ENCODE results near the gene EN2. TPM values are rescaled to one million over a fixed set of nuclear protein-coding genes. Genes with fewer than 3 reads are reported as not detected.

The EN2 gene
- total RNA-seq, 2 experiments from 2014 or later = not detected

DNA sequence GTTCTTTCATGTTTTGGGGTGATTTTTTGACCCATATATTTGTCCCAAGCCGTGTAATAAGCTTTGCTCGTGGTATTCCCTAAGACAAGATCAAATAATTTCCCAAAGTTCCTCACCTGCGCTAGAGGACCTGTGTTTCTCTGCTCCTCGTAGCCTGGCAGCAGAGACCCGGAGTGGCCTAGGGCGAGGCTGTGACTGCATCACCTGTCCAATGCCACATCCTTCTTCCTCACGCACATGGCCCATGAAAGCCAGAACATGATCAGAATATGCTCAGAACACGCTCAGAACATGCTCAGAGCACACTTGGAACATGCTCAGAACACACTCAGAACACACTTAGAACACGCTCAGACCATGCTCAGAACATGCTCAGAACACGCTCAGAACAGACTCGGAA lies 23.8 kb downstream of the EN2 start:
- Histone ChIP-seq H3K36me3 (ENCODE audit: insufficient read depth, low read length) (no peaks in the 10 kb centered on the region), H3K9me3 (ENCODE audit: control insufficient read depth in 1 of 2, insufficient read depth in 1 of 2, low read length in 2 of 2) (peaks cover 0 to 6% of the 10 kb centered on the region in 2 experiments), H3K27me3 (ENCODE audit: control insufficient read depth in 1 of 2, insufficient read depth in 2 of 2, low read length in 2 of 2) (peaks cover 5 to 23% of the 10 kb centered on the region in 2 experiments), H3K4me1 (ENCODE audit: insufficient read depth, low read length) (no peaks in the 10 kb centered on the region), H3K4me3 (ENCODE audit: low read length) (no peak overlapping the region), H3K27ac (ENCODE audit: low read depth in 1 of 2, low read length in 2 of 2) (no peak overlapping the region)
- intact Hi-C loops (cut with DNase I, micrococcal nuclease) = no loop called here
- TF ChIP-seq, protein P1, sequence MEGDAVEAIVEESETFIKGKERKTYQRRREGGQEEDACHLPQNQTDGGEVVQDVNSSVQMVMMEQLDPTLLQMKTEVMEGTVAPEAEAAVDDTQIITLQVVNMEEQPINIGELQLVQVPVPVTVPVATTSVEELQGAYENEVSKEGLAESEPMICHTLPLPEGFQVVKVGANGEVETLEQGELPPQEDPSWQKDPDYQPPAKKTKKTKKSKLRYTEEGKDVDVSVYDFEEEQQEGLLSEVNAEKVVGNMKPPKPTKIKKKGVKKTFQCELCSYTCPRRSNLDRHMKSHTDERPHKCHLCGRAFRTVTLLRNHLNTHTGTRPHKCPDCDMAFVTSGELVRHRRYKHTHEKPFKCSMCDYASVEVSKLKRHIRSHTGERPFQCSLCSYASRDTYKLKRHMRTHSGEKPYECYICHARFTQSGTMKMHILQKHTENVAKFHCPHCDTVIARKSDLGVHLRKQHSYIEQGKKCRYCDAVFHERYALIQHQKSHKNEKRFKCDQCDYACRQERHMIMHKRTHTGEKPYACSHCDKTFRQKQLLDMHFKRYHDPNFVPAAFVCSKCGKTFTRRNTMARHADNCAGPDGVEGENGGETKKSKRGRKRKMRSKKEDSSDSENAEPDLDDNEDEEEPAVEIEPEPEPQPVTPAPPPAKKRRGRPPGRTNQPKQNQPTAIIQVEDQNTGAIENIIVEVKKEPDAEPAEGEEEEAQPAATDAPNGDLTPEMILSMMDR (IDR thresholded peaks at IDR 0.05) = no peak
- POLR2A ChIA-PET = no interaction called here
- H3K27me3 Mint-ChIP-seq = peaks cover 56% of the 10 kb centered on the region
- H3K4me3 Mint-ChIP-seq = no peak overlapping the region
- peaks cover 10% of the 10 kb centered on the region for H3K4me1 Mint-ChIP-seq (ENCODE audit: low read depth)
- ATAC-seq (ENCODE audit: poor library complexity) = no peak
- no peaks in the 10 kb centered on the region for H3K9me3 Mint-ChIP-seq
- no peak overlapping the region for H3K27ac Mint-ChIP-seq
- DNase-seq = no peak
- CTCF ChIA-PET = no interaction called here
- H3K36me3 Mint-ChIP-seq (ENCODE audit: low read depth) = no peaks in the 10 kb centered on the region

DNA sequence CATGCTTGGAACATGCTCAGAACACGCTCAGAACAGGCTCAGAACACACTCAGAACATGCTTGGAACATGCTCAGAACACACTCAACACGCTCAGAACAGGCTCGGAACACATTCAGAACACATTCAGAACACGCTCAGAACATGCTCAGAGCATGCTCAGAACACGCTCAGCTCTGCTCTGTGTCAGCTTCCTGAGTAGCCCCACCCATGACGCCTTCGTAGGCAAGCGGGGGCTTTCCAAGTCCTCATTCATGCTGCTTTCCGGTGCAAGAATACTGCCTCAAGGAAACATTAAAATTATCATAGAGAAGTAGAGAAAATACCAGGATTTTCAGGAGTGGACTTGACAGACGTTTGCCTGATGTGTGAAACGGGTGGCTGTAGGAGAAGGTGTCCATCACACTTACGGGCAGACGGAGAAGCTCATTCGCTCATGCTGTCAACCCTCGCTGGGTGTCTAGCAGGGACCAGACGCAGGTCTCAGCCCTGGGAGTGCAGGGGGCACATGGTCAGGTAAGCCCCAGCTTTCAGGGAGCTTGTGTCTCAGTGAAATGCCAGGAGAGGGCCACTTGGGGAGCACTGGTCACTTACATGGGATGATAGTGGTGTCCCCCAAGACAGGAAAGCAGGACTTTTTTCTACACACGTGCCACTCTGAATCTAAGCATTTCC lies 24.7 kb downstream of the EN2 start:
- Histone ChIP-seq H3K27ac (ENCODE audit: low read depth in 1 of 2, low read length in 2 of 2) (no peak overlapping the region), H3K4me1 (ENCODE audit: insufficient read depth, low read length) (no peaks in the 10 kb centered on the region), H3K27me3 (ENCODE audit: control insufficient read depth in 1 of 2, insufficient read depth in 2 of 2, low read length in 2 of 2) (peaks cover 4 to 18% of the 10 kb centered on the region in 2 experiments)

DNA sequence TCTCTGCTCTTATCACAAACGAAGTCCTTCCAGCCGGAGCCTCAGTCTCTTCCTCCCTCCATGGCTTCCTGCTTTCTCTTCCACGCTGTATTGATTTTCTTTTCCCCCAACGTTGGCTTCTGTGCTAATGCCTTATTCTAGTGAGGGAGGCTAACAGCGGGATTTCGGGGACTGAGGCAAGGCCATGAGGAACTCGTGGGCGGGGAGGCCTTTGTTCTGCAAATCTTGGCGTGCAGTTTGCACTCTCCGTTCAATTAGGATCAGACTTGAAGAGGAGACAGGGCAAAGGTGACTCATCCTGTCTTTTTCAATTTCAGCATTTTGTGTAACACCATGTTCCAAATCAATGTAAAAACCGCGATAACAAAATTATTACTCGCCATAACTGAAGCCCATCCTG lies 25.3 kb downstream of the EN2 start:
- no peak overlapping the region for H3K4me3 Mint-ChIP-seq
- peak; percentile 15 for ATAC-seq (ENCODE audit: poor library complexity)
- H3K27me3 ChIP-seq (ENCODE audit: control insufficient read depth in 1 of 2, insufficient read depth in 2 of 2, low read length in 2 of 2) = peaks cover 4 to 18% of the 10 kb centered on the region in 2 experiments
- H3K4me1 ChIP-seq (ENCODE audit: insufficient read depth, low read length) = no peaks in the 10 kb centered on the region
- peak overlapping the region; percentile 49 for H3K27ac Mint-ChIP-seq
- intact Hi-C loops (cut with DNase I, micrococcal nuclease) = no loop called here
- DNase-seq = no peak
- TF ChIP-seq, protein P1 (IDR thresholded peaks at IDR 0.05) = no peak
- POLR2A ChIA-PET = no interaction called here
- no peaks in the 10 kb centered on the region for H3K36me3 ChIP-seq (ENCODE audit: insufficient read depth, low read length)
- H3K27ac ChIP-seq (ENCODE audit: low read depth in 1 of 2, low read length in 2 of 2) = no peak overlapping the region
- H3K9me3 ChIP-seq (ENCODE audit: control insufficient read depth in 1 of 2, insufficient read depth in 1 of 2, low read length in 2 of 2) = peaks cover 0 to 6% of the 10 kb centered on the region in 2 experiments
- no peaks in the 10 kb centered on the region for H3K9me3 Mint-ChIP-seq
- no peaks in the 10 kb centered on the region for H3K36me3 Mint-ChIP-seq (ENCODE audit: low read depth)
- H3K4me1 Mint-ChIP-seq (ENCODE audit: low read depth) = peaks cover 10% of the 10 kb centered on the region
- H3K27me3 Mint-ChIP-seq = peaks cover 55% of the 10 kb centered on the region
- peak overlapping the region; percentile 15 for H3K4me3 ChIP-seq (ENCODE audit: low read length)
- CTCF ChIA-PET = no interaction called here

More for the DNA sequence above, 24.7 kb downstream of the EN2 start:
- Mint-ChIP-seq H3K27ac (peak overlapping the region; percentile 49), H3K36me3 (ENCODE audit: low read depth) (no peaks in the 10 kb centered on the region), H3K4me1 (ENCODE audit: low read depth) (peaks cover 10% of the 10 kb centered on the region), H3K9me3 (no peaks in the 10 kb centered on the region), H3K27me3 (peaks cover 55% of the 10 kb centered on the region), H3K4me3 (peak overlapping the region; percentile 9)
- TF ChIP-seq, protein P1 (IDR thresholded peaks at IDR 0.05) = no peak
- CTCF ChIA-PET = no interaction called here
- Histone ChIP-seq H3K9me3 (ENCODE audit: control insufficient read depth in 1 of 2, insufficient read depth in 1 of 2, low read length in 2 of 2) (peaks cover 0 to 6% of the 10 kb centered on the region in 2 experiments), H3K36me3 (ENCODE audit: insufficient read depth, low read length) (no peaks in the 10 kb centered on the region), H3K4me3 (ENCODE audit: low read length) (peak overlapping the region; percentile 15)
- ATAC-seq (ENCODE audit: poor library complexity) (peak; percentile 89), DNase-seq (peak in 3 of 14 experiments; percentile 10 to 63 (median 38))
- intact Hi-C loops (cut with DNase I, micrococcal nuclease) = no loop called here
- POLR2A ChIA-PET = no interaction called here

Measured in CD4-positive, alpha-beta T cell (primary cell).